GM12892 (cell line): ENCODE results near the gene SMURF2.
A peak's percentile ranks its signal among the peaks of the same experiment; 100 is the strongest.

Source experiments
- DNase-seq: peaks from one replicate; pipeline ENCODE4 v3.0.0; 2011; ENCODE audit not compliant: insufficient read length
- FAIRE-seq: peaks from 2 replicates; lab custom pipeline; 2011; peaks lifted over from hg19 to GRCh38; lab: Jason Lieb, UNC
- POLR2A ChIP-seq: IDR thresholded peaks from 2 replicates; pipeline ENCODE4 v1.6.1; 2011; ENCODE audit warnings: low read depth, low read length, control low read depth
- POLR2AphosphoS5 ChIP-seq: IDR thresholded peaks from 2 replicates; pipeline ENCODE4 v1.6.1; 2011; ENCODE audit warnings: low read depth, low read length, control low read depth
- TAF1 ChIP-seq: IDR thresholded peaks from 2 replicates; pipeline ENCODE4 v1.6.1; 2011; ENCODE audit warnings: low read depth, mild to moderate bottlenecking, control low read depth, low read length, borderline replicate concordance

The SMURF2 gene

GRCh38 chr17:64520359-64520758 is 141.7 kb downstream of the SMURF2 start:
- TF ChIP-seq TAF1 = no peak
- TF ChIP-seq POLR2A = no peak
- TF ChIP-seq POLR2AphosphoS5 = no peak
- no peak for FAIRE-seq
- DNase-seq = no peak

DNA sequence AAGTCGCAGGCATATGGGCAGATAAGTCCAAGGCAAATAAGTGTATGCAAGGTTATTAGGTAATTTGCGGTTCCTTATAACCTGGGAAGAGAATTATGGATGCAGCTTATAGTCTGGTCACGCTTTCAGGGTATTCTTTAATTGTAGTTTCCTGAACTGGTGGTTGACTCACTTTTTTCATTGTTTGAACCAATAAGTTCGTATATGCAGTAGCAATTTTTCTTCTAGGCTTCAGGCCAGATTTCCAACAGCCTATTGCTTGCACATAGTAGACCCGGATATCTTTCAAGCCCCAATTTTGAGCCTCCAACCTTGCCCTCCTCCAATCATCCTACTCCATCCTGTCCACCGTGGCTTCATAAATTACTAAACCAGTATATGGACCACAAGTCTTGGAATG is 142.5 kb downstream of the SMURF2 start:
- TF ChIP-seq POLR2AphosphoS5 = no peak
- no peak for TF ChIP-seq TAF1
- no peak for TF ChIP-seq POLR2A
- FAIRE-seq = no peak
- DNase-seq = no peak

GRCh38 chr17:64515829-64516228 is 146.3 kb downstream of the SMURF2 start:
- no peak for TF ChIP-seq POLR2AphosphoS5
- TF ChIP-seq TAF1 = no peak
- TF ChIP-seq POLR2A = no peak
- DNase-seq = no peak
- FAIRE-seq = no peak

- FAIRE-seq = no peak
- TF ChIP-seq POLR2A (no peak), POLR2AphosphoS5 (no peak), TAF1 (no peak)
- no peak for DNase-seq
Measured at GRCh38 chr17:64515419-64515818, 146.7 kb downstream of the SMURF2 start.

GRCh38 chr17:64509179-64509578 is 152.9 kb downstream of the SMURF2 start:
- FAIRE-seq = no peak
- no peak for TF ChIP-seq POLR2AphosphoS5
- no peak for TF ChIP-seq TAF1
- TF ChIP-seq POLR2A = no peak
- no peak for DNase-seq

- TF ChIP-seq POLR2A (no peak), TAF1 (no peak), POLR2AphosphoS5 (no peak)
- no peak for FAIRE-seq
- DNase-seq = no peak
Measured at GRCh38 chr17:64508683-64509082, 153.4 kb downstream of the SMURF2 start.

GRCh38 chr17:64507413-64507782 is 154.7 kb downstream of the SMURF2 start:
- FAIRE-seq (no peak), DNase-seq (no peak)
- TF ChIP-seq TAF1 (no peak), POLR2AphosphoS5 (no peak), POLR2A (no peak)

DNA sequence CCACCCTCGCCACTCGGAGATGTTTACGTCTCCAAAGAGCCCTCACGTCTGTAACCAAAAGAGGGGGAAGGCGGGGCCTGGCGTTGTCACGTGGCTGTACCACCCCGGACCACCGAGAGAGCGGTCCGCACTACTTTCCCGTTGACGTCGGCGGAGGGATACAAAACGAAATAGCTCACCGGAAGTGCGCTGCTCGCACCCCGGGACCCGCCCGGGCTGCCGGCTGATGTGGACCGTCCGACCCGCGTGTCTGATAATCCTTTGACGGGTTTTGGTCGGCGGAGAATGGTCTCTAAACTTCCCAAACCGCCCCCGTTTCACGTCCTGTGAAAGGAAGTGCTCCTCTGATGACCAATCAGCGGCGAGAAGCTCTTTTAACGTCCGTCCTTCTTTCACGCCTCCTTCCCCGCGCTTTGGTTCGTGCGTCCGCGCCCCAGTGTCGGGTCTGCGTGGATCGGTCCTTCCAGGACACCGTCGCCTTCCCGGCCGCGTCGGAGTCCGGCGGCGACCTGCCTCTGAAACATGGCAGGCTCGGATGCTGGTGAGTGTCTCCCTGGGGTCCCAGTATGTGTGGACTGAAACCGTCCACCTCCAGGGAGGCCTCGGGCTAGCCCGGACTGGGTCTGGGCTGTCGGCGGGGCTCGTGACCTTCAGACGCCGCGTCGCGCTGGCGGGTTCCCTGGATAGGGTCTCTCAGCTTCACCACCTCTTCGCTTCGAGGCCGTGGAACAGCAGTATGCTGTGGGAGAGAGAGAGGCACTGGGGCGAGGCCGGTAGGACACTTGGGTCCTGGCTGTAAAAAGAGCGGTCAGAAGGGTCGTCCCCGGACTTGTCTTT is 155.3 kb downstream of the SMURF2 start, which contains the start of gene CEP95:
TSS of gene CEP95 (plus strand) at position 402 of the 837 bp plus-strand sequence. CDS start at position 523, 121 bp downstream.
- FAIRE-seq (peak; percentile 90), DNase-seq (peak; percentile 80)
- TF ChIP-seq POLR2AphosphoS5 = peak; percentile 73
- TF ChIP-seq TAF1 = peak; percentile 86
- TF ChIP-seq POLR2A = peak; percentile 78

GRCh38 chr17:64506201-64506575 is 155.9 kb downstream of the SMURF2 start, which contains the start of gene DDX5:
DDX5 (minus strand) TSS chr17:64506289; CDS start chr17:64506119, 170 bp downstream.
- FAIRE-seq (no peak), DNase-seq (peak; percentile 83)
- TF ChIP-seq TAF1 (peak; percentile 99), POLR2AphosphoS5 (peak; percentile 99), POLR2A (peak; percentile 99)

- FAIRE-seq = peak; percentile 56
- TF ChIP-seq POLR2AphosphoS5 (no peak), POLR2A (0 out of 2 replicates have a peak, but pooled peaks have one; percentile 56), TAF1 (peak; percentile 75; the same call in 1 of the 2 replicates)
- peak; percentile 65 for DNase-seq
Measured at GRCh38 chr17:64505340-64506200, 156.5 kb downstream of the SMURF2 start.

DNA sequence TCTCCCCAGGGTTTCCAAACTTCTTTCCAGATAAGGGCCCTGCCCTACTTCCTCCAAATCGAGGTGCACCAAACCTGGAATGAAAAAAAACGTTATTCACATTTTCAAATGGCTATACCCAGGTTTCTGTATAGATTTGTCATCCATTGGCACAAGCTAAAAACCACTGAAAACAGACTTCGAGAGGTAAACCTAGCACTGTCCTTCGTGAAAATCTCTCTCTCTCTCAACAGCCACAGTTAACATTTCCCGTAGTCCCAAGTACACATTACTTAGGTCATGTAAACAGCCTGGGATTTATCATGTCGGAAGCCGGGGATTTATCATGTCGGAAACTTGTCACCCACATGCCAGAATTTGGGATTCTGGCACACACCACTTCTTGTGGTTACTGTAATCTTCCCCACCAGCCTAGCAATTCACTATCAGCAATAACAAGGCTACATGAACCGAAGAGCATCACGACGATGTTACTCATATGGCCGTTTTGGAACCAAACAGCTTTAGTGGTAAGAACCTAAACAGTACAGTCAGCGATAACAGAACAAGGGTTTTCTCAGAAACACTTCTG is 157.3 kb downstream of the SMURF2 start:
- DNase-seq (no peak), FAIRE-seq (no peak)

More for the DNA sequence above, 157.3 kb downstream of the SMURF2 start:
- no peak for TF ChIP-seq POLR2A
- peak; percentile 74; the same call in 1 of the 2 replicates for TF ChIP-seq POLR2AphosphoS5
- no peak for TF ChIP-seq TAF1
